Esophagus muscularis mucosa (tissue), 4 donors: ENCODE data around the gene PCK1. TPM values are rescaled to one million over a fixed set of nuclear protein-coding genes. Genes with fewer than 3 reads are reported as not detected.
"Not testable (repeated sequence)": the region's sequence is repeated elsewhere in the genome, so short reads cannot be mapped to it uniquely, and the experiment has no call there.

Experiments
- DNase-seq: peaks from one replicate; pipeline ENCODE4 v3.0.0-alpha.2; 2017; ENCODE audit errors: extremely low spot score
- H3K27ac ChIP-seq, 4 donors: fragments of 200-600 bp; sonication (generic); replicated peaks in 1 of 4; 1 replicate in 3 of 4; 2 replicates in 1 of 4; pipeline ENCODE4 v1.5.1; 2016 to 2019; ENCODE audit warnings: mild to moderate bottlenecking in 1 of 4
- H3K27me3 ChIP-seq, 4 donors: fragments of 200-600 bp; sonication (generic); one replicate each; pipeline versions ENCODE4 v1.5.1 to v1.6.0; 2016 to 2019
- H3K36me3 ChIP-seq, 4 donors: fragments of 200-600 bp; sonication (generic); one replicate each; pipeline ENCODE4 v1.5.1; 2016 to 2019
- H3K4me1 ChIP-seq, 4 donors: fragments of 200-600 bp; sonication (generic); one replicate each; pipeline ENCODE4 v1.5.1; 2016 to 2019
- H3K4me3 ChIP-seq, 4 donors: fragments of 200-600 bp; sonication (generic); 1 replicate in 2 of 4; 2 replicates in 2 of 4; pipeline ENCODE4 v1.5.1; 2016 to 2019; ENCODE audit warnings: mild to moderate bottlenecking in 4 of 4, moderate library complexity in 1 of 4
- H3K9me3 ChIP-seq, 4 donors: fragments of 200-600 bp; sonication (generic); 1 replicate in 3 of 4; 2 replicates in 1 of 4; pipeline ENCODE4 v1.5.1; 2016 to 2019
- EP300 ChIP-seq: sonication (generic); formaldehyde crosslinking; IDR thresholded peaks from one replicate; pipeline ENCODE4 v1.6.1; 2017; ENCODE audit warnings: antibody characterized with exemption
- POLR2A ChIP-seq: fragments of 450-650 bp; IDR thresholded peaks from one replicate; pipeline ENCODE4 v1.6.1; 2017; ENCODE audit warnings: antibody characterized with exemption, moderate library complexity, mild to moderate bottlenecking, low read depth
- POLR2AphosphoS5 ChIP-seq, 2 donors: sonication (generic); formaldehyde crosslinking; IDR thresholded peaks; one replicate each; pipeline ENCODE4 v1.6.1; 2017; ENCODE audit warnings: antibody characterized with exemption in 2 of 2
- WGBS: methylation state at CpG from one replicate; pipeline ENCODE4 v1.1.5; 2018; 5-methylcytosine and 5-hydroxymethylcytosine counted together
- intact Hi-C: fragments of 100-400 bp; cut with DNase I; formaldehyde crosslinking; loops from one replicate; pipeline ENCODE4 v1.15.1; 2023
- total RNA-seq, 4 donors: library from RNA; depleted of rRNA; stranded (reverse); fragments of >200 nt; gene quantifications; one replicate each; pipeline versions ENCODE4 v1.1.0 to v1.2.1, GENCODE V29; 2016
- TF ChIP-seq, protein P1 (sequence below), 3 experiments: fragments of 200-600 bp in 2 of 3; fragments of 450-650 bp in 1 of 3; sonication (generic) in 2 of 3; IDR thresholded peaks; one replicate each; pipeline ENCODE4 v1.5.1; 2017 to 2019; ENCODE audit warnings: antibody characterized with exemption in 3 of 3, mild to moderate bottlenecking in 2 of 3, moderate library complexity in 1 of 3

The PCK1 gene
- total RNA-seq = under 1 TPM in 3 of 4 donors, not detected in 1; under 0.01 to 0.63 (median 0.06) TPM

- no peaks in the 10 kb centered on the region for H3K36me3 ChIP-seq
- peaks cover 0 to 18% (median 0%) of the 10 kb centered on the region in 4 donors for H3K27me3 ChIP-seq
- H3K4me3 ChIP-seq = no peak within 1 kb of the TSS
- H3K4me1 ChIP-seq = peaks cover 0 to 3% (median 0%) of the 10 kb centered on the region in 4 donors
- WGBS = 59% methylated on average over 14 of the region's 14 CpGs
- TF ChIP-seq, protein P1, sequence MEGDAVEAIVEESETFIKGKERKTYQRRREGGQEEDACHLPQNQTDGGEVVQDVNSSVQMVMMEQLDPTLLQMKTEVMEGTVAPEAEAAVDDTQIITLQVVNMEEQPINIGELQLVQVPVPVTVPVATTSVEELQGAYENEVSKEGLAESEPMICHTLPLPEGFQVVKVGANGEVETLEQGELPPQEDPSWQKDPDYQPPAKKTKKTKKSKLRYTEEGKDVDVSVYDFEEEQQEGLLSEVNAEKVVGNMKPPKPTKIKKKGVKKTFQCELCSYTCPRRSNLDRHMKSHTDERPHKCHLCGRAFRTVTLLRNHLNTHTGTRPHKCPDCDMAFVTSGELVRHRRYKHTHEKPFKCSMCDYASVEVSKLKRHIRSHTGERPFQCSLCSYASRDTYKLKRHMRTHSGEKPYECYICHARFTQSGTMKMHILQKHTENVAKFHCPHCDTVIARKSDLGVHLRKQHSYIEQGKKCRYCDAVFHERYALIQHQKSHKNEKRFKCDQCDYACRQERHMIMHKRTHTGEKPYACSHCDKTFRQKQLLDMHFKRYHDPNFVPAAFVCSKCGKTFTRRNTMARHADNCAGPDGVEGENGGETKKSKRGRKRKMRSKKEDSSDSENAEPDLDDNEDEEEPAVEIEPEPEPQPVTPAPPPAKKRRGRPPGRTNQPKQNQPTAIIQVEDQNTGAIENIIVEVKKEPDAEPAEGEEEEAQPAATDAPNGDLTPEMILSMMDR (IDR thresholded peaks at IDR 0.05) = no peak
- TF ChIP-seq POLR2A (no peak), EP300 (no peak)
- H3K27ac ChIP-seq = no peak within 1 kb of the TSS
- DNase-seq = no peak
- intact Hi-C loops = no loop called here
- H3K9me3 ChIP-seq = no peaks in the 10 kb centered on the region
Observed at GRCh38 chr20:57560554-57561355, at the start of gene PCK1. Gene PCK1, plus strand, starts transcription at chr20:57561110. Its CDS starts 302 bp downstream, at chr20:57561412.

DNA sequence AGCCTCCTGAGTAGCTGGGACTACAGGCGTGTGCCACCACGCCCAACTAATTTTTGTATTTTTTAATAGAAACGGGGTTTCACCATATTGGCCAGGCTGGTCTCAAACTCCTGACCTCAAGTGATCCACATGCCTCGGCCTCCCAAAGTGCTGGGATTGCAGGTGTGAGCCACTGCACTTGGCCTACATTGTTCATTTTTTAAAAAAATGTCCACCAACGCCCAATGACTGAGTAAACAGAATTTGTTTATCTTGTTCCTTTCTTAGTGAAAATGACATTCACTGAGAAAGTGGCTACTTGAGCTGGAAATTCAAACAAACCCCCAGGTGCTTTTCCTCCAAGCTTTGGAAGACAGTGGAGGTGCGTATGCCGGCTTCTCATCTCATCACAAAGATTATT is 49.2 kb upstream of the PCK1 start:
- H3K4me1 ChIP-seq = peaks cover 0 to 16% (median 10%) of the 10 kb centered on the region in 4 donors
- H3K27ac ChIP-seq, H3K4me3 ChIP-seq, H3K9me3 ChIP-seq, intact Hi-C loops, DNase-seq, H3K36me3 ChIP-seq, H3K27me3 ChIP-seq: not testable (repeated sequence)
- WGBS = 91% methylated on average over 7 of the region's 7 CpGs

GRCh38 chr20:57512432-57512831 is 48.5 kb upstream of the PCK1 start:
- H3K4me1 ChIP-seq = peaks cover 0 to 14% (median 7%) of the 10 kb centered on the region in 4 donors
- intact Hi-C loops = no loop called here
- no peak overlapping the region for H3K27ac ChIP-seq
- H3K4me3 ChIP-seq = no peak overlapping the region
- WGBS = 92% methylated on average over 5 of the region's 5 CpGs
- TF ChIP-seq, protein P1 (IDR thresholded peaks at IDR 0.05) = no peak
- TF ChIP-seq POLR2AphosphoS5 (IDR thresholded peaks at IDR 0.05) = no peak
- no peak for TF ChIP-seq EP300
- no peak for TF ChIP-seq POLR2A
- no peaks in the 10 kb centered on the region for H3K9me3 ChIP-seq
- H3K27me3 ChIP-seq = no peaks in the 10 kb centered on the region
- DNase-seq = no peak
- H3K36me3 ChIP-seq = no peaks in the 10 kb centered on the region

DNA sequence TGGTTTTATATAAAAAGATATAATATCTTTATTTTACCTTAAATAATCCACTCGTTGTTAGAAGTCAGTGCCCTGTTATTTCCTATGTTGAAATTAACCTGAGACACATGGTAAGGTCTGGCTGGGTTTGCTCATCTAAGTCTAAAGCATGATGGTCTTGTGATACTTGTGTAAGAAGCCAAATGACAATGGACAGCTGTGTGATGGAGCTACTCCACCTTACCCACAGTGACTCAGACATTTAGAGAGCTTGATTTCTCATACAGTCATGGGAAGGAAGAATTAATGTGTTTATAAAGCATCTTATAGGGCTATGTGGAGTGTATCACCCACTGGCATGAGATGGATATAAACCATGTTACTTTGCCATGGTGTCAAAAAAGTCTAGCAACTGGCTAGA is 47.7 kb upstream of the PCK1 start:
- Histone ChIP-seq H3K9me3 (no peaks in the 10 kb centered on the region), H3K36me3 (no peaks in the 10 kb centered on the region), H3K27me3 (no peaks in the 10 kb centered on the region), H3K27ac (no peak overlapping the region), H3K4me1 (peaks cover 0 to 9% (median 4%) of the 10 kb centered on the region in 4 donors), H3K4me3 (no peak overlapping the region)
- intact Hi-C loops = no loop called here
- WGBS = 73% methylated on average over 1 of the region's 1 CpG
- no peak for TF ChIP-seq POLR2AphosphoS5 (IDR thresholded peaks at IDR 0.05)
- no peak for TF ChIP-seq POLR2A
- no peak for TF ChIP-seq EP300
- TF ChIP-seq, protein P1 (IDR thresholded peaks at IDR 0.05) = no peak
- DNase-seq = no peak

GRCh38 chr20:57514273-57514751 is 46.6 kb upstream of the PCK1 start:
- Histone ChIP-seq H3K27me3 (no peaks in the 10 kb centered on the region), H3K9me3 (no peaks in the 10 kb centered on the region), H3K4me3 (no peak overlapping the region), H3K36me3 (no peaks in the 10 kb centered on the region), H3K27ac (no peak overlapping the region), H3K4me1 (peaks cover 0 to 9% (median 4%) of the 10 kb centered on the region in 4 donors)
- peak; percentile 94 for DNase-seq
- intact Hi-C loops = loop anchor here (1.0 to 2.0 kb wide), 2 partner anchors 80 to 696 kb away; no protein-coding TSS in a partner anchor
- TF ChIP-seq, protein P1 (IDR thresholded peaks at IDR 0.05) = peak; percentile 82 to 89 (median 87)
- TF ChIP-seq POLR2A (no peak), POLR2AphosphoS5 (IDR thresholded peaks at IDR 0.05) (peak in 1 of 2 donors; percentile 29)
- 40% methylated on average over 15 of the region's 17 CpGs for WGBS
